ENCODE measurements around the gene TOP2A.

DNA sequence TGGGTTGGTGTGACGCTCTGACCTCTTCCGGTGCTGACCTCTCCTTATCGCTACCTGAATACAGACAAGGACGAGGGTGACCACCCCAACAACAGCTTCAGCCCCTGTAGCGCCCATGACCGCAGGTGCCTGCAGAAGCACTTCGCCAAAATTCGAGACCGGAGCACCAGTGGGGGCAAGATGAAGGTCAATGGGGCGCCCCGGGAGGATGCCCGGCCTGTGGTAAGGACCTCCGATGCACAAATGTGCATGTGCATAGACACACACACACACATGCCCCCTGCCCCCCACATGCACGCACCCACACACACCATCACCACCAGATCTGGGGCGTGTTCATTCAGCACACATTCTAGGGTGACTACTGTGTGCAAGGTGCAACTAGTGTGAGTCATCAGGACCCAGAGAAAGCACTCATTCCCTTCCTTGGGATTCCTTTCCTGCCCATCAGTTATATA lies 35.3 kb upstream of the TOP2A start:
- TF ChIP-seq, protein P1, sequence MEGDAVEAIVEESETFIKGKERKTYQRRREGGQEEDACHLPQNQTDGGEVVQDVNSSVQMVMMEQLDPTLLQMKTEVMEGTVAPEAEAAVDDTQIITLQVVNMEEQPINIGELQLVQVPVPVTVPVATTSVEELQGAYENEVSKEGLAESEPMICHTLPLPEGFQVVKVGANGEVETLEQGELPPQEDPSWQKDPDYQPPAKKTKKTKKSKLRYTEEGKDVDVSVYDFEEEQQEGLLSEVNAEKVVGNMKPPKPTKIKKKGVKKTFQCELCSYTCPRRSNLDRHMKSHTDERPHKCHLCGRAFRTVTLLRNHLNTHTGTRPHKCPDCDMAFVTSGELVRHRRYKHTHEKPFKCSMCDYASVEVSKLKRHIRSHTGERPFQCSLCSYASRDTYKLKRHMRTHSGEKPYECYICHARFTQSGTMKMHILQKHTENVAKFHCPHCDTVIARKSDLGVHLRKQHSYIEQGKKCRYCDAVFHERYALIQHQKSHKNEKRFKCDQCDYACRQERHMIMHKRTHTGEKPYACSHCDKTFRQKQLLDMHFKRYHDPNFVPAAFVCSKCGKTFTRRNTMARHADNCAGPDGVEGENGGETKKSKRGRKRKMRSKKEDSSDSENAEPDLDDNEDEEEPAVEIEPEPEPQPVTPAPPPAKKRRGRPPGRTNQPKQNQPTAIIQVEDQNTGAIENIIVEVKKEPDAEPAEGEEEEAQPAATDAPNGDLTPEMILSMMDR (IDR thresholded peaks at IDR 0.05): no peak
- no peak for TF ChIP-seq POLR2A (IDR thresholded peaks at IDR 0.05)
